ENCODE measurements around the gene PDK1. TPM values are rescaled to one million over a fixed set of nuclear protein-coding genes. Genes with fewer than 3 reads are reported as not detected.

PDK1 gene
- total RNA-seq, 4 donors from 2014 or later, result 4.8 to 49.4 (median 11.4) TPM

DNA sequence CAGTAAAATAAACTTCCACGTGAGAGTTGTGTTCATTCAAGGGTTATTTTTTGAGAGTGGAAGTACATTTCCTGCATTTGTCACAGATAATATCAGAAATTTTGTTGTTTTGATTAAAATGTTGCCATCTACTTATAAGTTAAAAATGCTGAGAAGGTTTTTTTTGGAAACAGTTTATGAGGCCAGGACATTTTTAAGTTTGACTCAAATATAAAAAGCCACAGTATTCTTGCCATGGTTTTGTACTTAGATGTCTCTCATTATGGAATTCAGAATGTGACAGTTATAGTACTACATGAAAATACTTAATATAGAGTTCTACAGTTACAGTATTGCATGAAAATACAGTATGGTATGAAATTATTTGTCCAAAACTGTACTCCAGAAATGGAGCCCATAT lies 44.1 kb downstream of the PDK1 start:
- DNase-seq, result no peak
- TF ChIP-seq, protein P1, sequence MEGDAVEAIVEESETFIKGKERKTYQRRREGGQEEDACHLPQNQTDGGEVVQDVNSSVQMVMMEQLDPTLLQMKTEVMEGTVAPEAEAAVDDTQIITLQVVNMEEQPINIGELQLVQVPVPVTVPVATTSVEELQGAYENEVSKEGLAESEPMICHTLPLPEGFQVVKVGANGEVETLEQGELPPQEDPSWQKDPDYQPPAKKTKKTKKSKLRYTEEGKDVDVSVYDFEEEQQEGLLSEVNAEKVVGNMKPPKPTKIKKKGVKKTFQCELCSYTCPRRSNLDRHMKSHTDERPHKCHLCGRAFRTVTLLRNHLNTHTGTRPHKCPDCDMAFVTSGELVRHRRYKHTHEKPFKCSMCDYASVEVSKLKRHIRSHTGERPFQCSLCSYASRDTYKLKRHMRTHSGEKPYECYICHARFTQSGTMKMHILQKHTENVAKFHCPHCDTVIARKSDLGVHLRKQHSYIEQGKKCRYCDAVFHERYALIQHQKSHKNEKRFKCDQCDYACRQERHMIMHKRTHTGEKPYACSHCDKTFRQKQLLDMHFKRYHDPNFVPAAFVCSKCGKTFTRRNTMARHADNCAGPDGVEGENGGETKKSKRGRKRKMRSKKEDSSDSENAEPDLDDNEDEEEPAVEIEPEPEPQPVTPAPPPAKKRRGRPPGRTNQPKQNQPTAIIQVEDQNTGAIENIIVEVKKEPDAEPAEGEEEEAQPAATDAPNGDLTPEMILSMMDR (IDR thresholded peaks at IDR 0.05), result no peak
- TF ChIP-seq EP300 (IDR thresholded peaks at IDR 0.05; ENCODE audit: low read depth) (no peak), POLR2AphosphoS5 (IDR thresholded peaks at IDR 0.05) (no peak), POLR2A (IDR thresholded peaks at IDR 0.05) (no peak)
- Histone ChIP-seq H3K27ac (no peak overlapping the region), H3K9me3 (no peaks in the 10 kb centered on the region), H3K36me3 (peaks cover 0 to 26% (median 8%) of the 10 kb centered on the region in 4 donors), H3K4me3 (no peak overlapping the region), H3K4me1 (no peaks in the 10 kb centered on the region), H3K27me3 (no peaks in the 10 kb centered on the region)
- in situ Hi-C loops (cut with MboI; ENCODE audit: low pct_ligation_motif_present in 1 of 4, low pct_unique_long_range_greater_than_20kb in 1 of 4, low sequenced_read_pairs in 3 of 4), result loop anchor here in 2 of 4 donors (10.0 to 25.0 kb wide), 2 partner anchors 112 to 115 kb away; no protein-coding TSS in a partner anchor
- 71 to 72% methylated on average over 1 of the region's 1 CpG for WGBS, 2 donors (ENCODE audit: low coverage in 1 of 2)
- intact Hi-C loops (cut with DNase I; ENCODE audit: low total_unique reads), result no loop called here

DNA sequence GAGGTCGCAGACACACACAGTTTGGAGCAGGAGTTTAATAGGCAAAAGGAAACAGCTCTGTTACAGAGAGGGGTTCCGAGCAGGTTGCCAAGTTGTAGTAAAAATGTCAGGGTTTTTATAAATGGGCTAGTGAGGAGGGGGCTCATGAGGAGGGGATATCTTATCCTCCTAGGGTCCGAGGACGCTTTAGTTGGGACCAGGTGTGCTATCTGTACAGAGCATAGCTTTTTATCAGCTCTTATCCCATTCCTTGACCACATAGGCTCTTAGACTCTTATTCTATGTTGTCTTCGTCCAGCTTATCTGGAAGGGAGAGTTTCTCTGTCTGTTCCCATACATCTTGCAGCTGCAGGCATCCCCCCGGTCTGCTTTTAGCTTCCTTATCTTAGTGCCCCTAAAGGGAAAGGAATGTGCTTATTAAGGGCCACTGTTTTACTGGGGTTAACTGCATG lies 44.7 kb downstream of the PDK1 start:
- intact Hi-C loops (cut with DNase I; ENCODE audit: low total_unique reads), result no loop called here
- in situ Hi-C loops (cut with MboI; ENCODE audit: low pct_ligation_motif_present in 1 of 4, low pct_unique_long_range_greater_than_20kb in 1 of 4, low sequenced_read_pairs in 3 of 4), result loop anchor here in 1 of 4 donors (25.0 kb wide), 1 partner anchor 112 kb away; no protein-coding TSS in a partner anchor
- peaks cover 0 to 22% (median 8%) of the 10 kb centered on the region in 4 donors for H3K36me3 ChIP-seq
- no peaks in the 10 kb centered on the region for H3K9me3 ChIP-seq
- H3K4me1 ChIP-seq, result no peaks in the 10 kb centered on the region
- TF ChIP-seq POLR2A (IDR thresholded peaks at IDR 0.05) (no peak), POLR2AphosphoS5 (IDR thresholded peaks at IDR 0.05) (no peak), EP300 (IDR thresholded peaks at IDR 0.05; ENCODE audit: low read depth) (no peak)
- TF ChIP-seq, protein P1 (IDR thresholded peaks at IDR 0.05), result no peak
- H3K4me3 ChIP-seq, result no peak overlapping the region
- H3K27me3 ChIP-seq, result no peaks in the 10 kb centered on the region
- no peak overlapping the region for H3K27ac ChIP-seq
- no peak for DNase-seq
- 79 to 88% methylated on average over 5 to 6 of the region's 6 CpGs for WGBS, 2 donors (ENCODE audit: low coverage in 1 of 2)

DNA sequence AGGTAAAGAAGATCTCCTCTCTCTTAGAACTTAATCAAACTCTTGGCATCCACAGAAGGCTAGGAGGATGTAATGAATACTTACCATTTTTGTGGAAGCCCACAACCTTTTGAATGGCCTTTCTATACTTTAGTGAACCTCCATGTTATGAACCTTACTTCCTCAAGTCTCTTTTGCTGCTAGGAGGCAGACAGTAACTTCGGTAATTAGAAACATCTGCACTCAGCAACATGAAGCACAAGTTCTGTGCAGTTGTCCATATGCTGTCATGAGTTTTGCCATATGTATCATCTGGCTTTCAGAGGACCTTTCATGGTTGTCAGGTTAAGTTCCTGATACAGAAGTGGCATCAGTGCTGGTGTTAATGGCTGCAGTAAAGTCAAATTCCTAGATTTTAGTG lies 50.4 kb downstream of the PDK1 start:
- peaks cover 0 to 4% (median 0%) of the 10 kb centered on the region in 4 donors for H3K36me3 ChIP-seq
- no peaks in the 10 kb centered on the region for H3K4me1 ChIP-seq
- TF ChIP-seq, protein P1 (IDR thresholded peaks at IDR 0.05), result no peak
- no peak for TF ChIP-seq EP300 (IDR thresholded peaks at IDR 0.05; ENCODE audit: low read depth)
- no peak overlapping the region for H3K27ac ChIP-seq
- H3K9me3 ChIP-seq, result no peaks in the 10 kb centered on the region
- H3K4me3 ChIP-seq, result no peak overlapping the region
- in situ Hi-C loops (cut with MboI; ENCODE audit: low pct_ligation_motif_present in 1 of 4, low pct_unique_long_range_greater_than_20kb in 1 of 4, low sequenced_read_pairs in 3 of 4), result loop anchor here in 1 of 4 donors (25.0 kb wide), 1 partner anchor 106 kb away; no protein-coding TSS in a partner anchor
- 89 to 92% methylated on average over 1 of the region's 1 CpG for WGBS, 2 donors (ENCODE audit: low coverage in 1 of 2)
- intact Hi-C loops (cut with DNase I; ENCODE audit: low total_unique reads), result no loop called here
- DNase-seq, result no peak
- no peaks in the 10 kb centered on the region for H3K27me3 ChIP-seq

DNA sequence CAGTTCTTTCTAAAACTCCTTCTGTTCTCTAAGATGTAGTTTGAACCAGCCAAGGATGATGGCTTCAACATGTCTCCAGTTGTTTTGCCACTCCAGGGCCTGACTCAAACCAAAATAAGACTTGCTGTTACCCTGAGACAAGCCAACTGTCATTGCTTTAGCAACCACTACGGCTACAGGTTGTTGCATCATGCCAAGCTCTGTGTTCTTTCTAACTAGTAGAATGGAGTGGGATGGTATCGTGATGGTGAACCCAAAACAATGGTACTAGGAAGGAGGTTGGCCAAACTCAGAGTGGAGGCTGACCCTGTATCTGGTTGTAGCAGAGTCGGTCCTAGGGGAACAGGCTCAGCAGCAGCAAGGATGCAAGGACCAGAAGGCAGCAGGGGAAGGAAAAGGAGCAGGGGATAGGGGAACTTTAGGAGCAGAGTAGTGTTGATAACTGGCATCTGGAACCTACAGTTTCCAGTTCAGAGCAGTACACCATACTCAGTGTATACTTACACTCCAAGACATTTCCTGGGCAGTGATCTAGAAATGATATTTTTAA lies 51.6 kb downstream of the PDK1 start:
- intact Hi-C loops (cut with DNase I; ENCODE audit: low total_unique reads), result no loop called here
- TF ChIP-seq EP300 (IDR thresholded peaks at IDR 0.05; ENCODE audit: low read depth), result no peak
- TF ChIP-seq POLR2AphosphoS5 (IDR thresholded peaks at IDR 0.05), result no peak
- no peak for TF ChIP-seq POLR2A (IDR thresholded peaks at IDR 0.05)
- TF ChIP-seq, protein P1 (IDR thresholded peaks at IDR 0.05), result no peak
- H3K9me3 ChIP-seq, result no peaks in the 10 kb centered on the region
- DNase-seq, result no peak
- no peaks in the 10 kb centered on the region for H3K27me3 ChIP-seq
- H3K36me3 ChIP-seq, result peaks cover 0 to 4% (median 0%) of the 10 kb centered on the region in 4 donors
- in situ Hi-C loops (cut with MboI; ENCODE audit: low pct_ligation_motif_present in 1 of 4, low pct_unique_long_range_greater_than_20kb in 1 of 4, low sequenced_read_pairs in 3 of 4), result loop anchor here in 1 of 4 donors (25.0 kb wide), 1 partner anchor 105 kb away; no protein-coding TSS in a partner anchor
- H3K4me1 ChIP-seq, result no peaks in the 10 kb centered on the region
- WGBS, 2 donors (ENCODE audit: low coverage in 1 of 2), result 96 to 100% methylated on average over 2 to 3 of the region's 3 CpGs
- H3K4me3 ChIP-seq, result no peak overlapping the region
- no peak overlapping the region for H3K27ac ChIP-seq

Data from transverse colon (tissue), 4 donors.